SJSA1 (cell line): ENCODE results near the gene CTCFL. TPM values are rescaled to one million over a fixed set of nuclear protein-coding genes. Genes with fewer than 3 reads are reported as not detected.

ENCODE experiments used
- DNase-seq, 2 experiments: peaks; one replicate each; pipeline ENCODE4 v3.0.0-alpha.2; 2015 to 2020; ENCODE audit warnings: low spot score in 2 of 2, low read depth in 1 of 2
- H3K27ac ChIP-seq: fragments of 250-450 bp; sonication (Bioruptor Pico); 2 replicates; pipeline ENCODE4 v1.5.1; 2020; ENCODE audit warnings: mild to moderate bottlenecking, moderate library complexity
- H3K27me3 ChIP-seq: fragments of 250-450 bp; sonication (Bioruptor Pico); replicated peaks from 2 replicates; pipeline ENCODE4 v1.5.1; 2020; ENCODE audit warnings: mild to moderate bottlenecking, moderate library complexity
- H3K36me3 ChIP-seq: fragments of 250-450 bp; sonication (Bioruptor Pico); 2 replicates; pipeline ENCODE4 v1.5.1; 2020; ENCODE audit warnings: mild to moderate bottlenecking
- H3K4me1 ChIP-seq: fragments of 250-450 bp; sonication (Bioruptor Pico); replicated peaks from 2 replicates; pipeline ENCODE4 v1.6.1; 2021; ENCODE audit warnings: mild to moderate bottlenecking
- H3K4me3 ChIP-seq: fragments of 250-450 bp; sonication (Bioruptor Pico); 2 replicates; pipeline ENCODE4 v1.5.1; 2020; ENCODE audit warnings: mild to moderate bottlenecking
- H3K9me3 ChIP-seq: fragments of 250-450 bp; sonication (Bioruptor Pico); replicated peaks from 2 replicates; pipeline ENCODE4 v1.5.1; 2020; ENCODE audit warnings: mild to moderate bottlenecking
- total RNA-seq: library from RNA; depleted of rRNA; stranded (reverse); fragments of >200 nt; shearing (Covaris generic); gene quantifications from 2 replicates; pipeline ENCODE4 v1.2.3, GENCODE V29; 2014

Gene CTCFL
- total RNA-seq, 1 experiment from 2014 or later: not detected

DNA sequence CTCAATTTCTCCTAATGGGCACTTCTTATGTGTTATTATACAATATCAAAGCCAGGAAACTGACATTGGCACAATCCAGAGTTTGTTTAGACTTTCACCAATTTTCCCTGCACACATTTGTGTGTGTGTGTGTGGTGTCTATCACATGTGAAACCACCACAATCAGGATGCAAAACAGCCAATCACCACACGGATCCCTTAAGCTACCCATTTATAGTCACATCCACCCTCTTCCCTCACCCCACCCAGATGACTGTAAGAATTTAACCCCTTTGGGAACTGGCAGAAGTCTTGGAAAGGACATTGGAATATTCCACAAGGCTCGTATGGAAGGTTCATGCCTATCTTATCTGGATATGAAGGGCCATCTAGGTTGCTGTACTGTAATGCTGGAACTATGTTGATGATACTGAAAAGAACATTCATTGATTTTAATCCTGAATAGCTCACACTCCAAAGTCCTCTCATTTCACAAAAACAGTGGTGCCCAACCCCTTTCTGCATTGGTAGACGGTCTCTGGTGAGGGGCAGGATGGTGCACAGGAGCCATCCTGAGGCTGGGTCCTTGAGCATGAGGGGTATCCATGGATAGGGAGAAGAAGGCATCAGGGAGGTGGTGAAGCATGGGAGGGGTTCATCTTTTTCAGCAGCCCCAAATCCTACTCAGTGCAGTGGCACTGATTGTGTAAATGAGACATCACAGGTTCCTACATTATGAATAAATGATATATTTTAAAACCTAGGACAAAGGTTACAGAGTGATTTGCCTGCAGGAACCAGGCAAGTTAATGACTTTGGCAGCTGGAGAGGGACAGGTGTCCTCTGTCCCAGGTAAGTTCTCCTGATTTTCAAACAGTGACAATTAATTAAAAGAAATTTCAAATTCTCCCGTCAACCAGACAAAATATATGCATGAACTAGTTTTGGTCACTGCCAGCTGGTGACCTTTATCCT lies 12.1 kb upstream of the CTCFL start:
- Histone ChIP-seq H3K9me3 (no peaks in the 10 kb centered on the region), H3K4me1 (no peaks in the 10 kb centered on the region), H3K4me3 (no peak overlapping the region), H3K27ac (no peak overlapping the region), H3K36me3 (no peaks in the 10 kb centered on the region), H3K27me3 (peaks cover 17% of the 10 kb centered on the region)
- no peak for DNase-seq

- Histone ChIP-seq H3K36me3 (no peaks in the 10 kb centered on the region), H3K9me3 (no peaks in the 10 kb centered on the region), H3K4me1 (no peaks in the 10 kb centered on the region), H3K27me3 (peaks cover 22% of the 10 kb centered on the region), H3K4me3 (no peak overlapping the region), H3K27ac (no peak overlapping the region)
- DNase-seq: no peak
These were observed 11.3 kb upstream of the CTCFL start for GRCh38 chr20:57536120-57536708.

GRCh38 chr20:57535297-57535696 lies 10.4 kb upstream of the CTCFL start:
- Histone ChIP-seq H3K27me3 (peaks cover 22% of the 10 kb centered on the region), H3K27ac (no peak overlapping the region), H3K36me3 (no peaks in the 10 kb centered on the region), H3K4me1 (no peaks in the 10 kb centered on the region), H3K4me3 (no peak overlapping the region), H3K9me3 (no peaks in the 10 kb centered on the region)
- no peak for DNase-seq

DNA sequence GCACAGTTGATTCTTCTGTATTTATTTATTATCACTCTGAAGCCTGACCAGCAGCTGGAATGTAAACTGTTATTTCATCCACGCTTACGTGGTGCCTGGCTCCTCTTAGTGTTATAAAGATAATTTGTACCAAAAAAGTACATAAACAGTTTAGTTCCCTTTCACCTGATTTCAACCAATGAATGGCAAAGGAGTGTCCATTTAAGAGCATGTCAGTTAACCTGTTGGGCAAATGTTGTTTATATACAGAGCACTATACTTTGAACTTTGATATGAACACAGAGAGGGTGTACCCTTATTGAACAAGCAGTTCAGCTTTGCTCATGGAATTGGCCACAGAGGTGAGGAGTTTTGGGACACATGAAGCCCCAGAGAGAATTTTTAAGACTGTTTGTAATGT lies 7.2 kb upstream of the CTCFL start:
- Histone ChIP-seq H3K4me3 (no peak overlapping the region), H3K27me3 (peaks cover 15% of the 10 kb centered on the region; the same call in 1 of the 2 replicates), H3K9me3 (no peaks in the 10 kb centered on the region), H3K27ac (no peak overlapping the region), H3K4me1 (no peaks in the 10 kb centered on the region), H3K36me3 (no peaks in the 10 kb centered on the region)
- no peak for DNase-seq

DNA sequence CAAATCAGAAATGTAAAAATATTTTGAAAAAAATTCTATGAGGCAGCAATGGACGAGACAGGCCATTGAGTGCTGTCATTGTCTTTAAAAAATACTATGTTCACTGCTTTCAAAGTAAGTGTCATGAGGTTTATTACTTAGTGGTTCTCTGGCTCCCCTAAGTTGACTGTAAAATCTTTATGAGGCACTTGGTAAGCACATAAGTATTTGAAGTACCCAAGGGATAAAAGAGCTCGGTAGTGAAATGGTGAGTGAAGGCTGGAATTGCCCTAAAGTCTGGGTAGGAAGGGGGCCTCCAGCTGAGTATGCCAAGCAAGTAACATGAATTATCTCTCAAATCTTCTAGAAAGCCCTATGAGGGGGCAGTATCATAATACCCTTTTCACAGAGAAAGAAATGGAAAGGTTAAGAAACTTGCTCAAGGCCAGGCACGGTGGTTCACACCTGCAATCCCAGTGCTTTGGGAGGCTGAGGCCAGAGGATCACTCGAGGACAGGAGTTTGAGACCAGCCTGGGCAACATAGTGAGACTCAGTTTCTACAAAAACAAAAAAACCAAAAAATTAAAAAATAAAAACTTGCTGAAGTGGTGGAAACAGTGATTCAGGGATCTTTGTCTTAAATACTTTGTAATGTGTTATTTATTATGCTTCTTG lies 5.5 kb upstream of the CTCFL start:
- Histone ChIP-seq H3K4me1 (no peaks in the 10 kb centered on the region), H3K36me3 (no peaks in the 10 kb centered on the region), H3K27ac (no peak overlapping the region), H3K4me3 (no peak overlapping the region), H3K9me3 (no peaks in the 10 kb centered on the region), H3K27me3 (peaks cover 15% of the 10 kb centered on the region; the same call in 1 of the 2 replicates)
- DNase-seq: no peak

- Histone ChIP-seq H3K9me3 (no peaks in the 10 kb centered on the region), H3K4me1 (no peaks in the 10 kb centered on the region), H3K4me3 (no peak overlapping the region), H3K27me3 (peaks cover 10% of the 10 kb centered on the region; the same call in 1 of the 2 replicates), H3K36me3 (no peaks in the 10 kb centered on the region), H3K27ac (no peak overlapping the region)
- DNase-seq: no peak
These were observed 4.9 kb upstream of the CTCFL start for GRCh38 chr20:57529810-57530209.

GRCh38 chr20:57529160-57529585 lies 4.2 kb upstream of the CTCFL start:
- Histone ChIP-seq H3K27ac (no peak overlapping the region), H3K27me3 (peaks cover 8% of the 10 kb centered on the region; the same call in 1 of the 2 replicates)
- DNase-seq: no peak

DNA sequence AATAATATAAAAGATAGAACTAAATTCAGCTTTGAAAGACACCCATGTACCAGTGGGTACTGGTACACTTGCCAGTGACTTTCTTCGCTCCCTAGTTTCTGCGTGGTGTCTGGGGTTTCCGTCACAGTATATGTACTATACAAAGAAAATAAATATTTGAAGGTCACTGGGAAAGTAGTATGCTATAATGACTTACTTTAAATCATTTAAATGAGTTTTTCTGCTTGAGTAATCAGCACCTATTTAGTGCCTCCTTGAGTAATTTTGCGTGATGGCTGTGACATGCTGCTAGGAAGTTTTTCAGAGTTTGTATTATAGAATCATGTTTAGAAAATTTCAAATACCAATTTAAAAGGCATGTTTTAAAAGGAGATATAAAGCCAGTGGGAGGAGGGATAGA lies 3.2 kb upstream of the CTCFL start:
- no peaks in the 10 kb centered on the region for H3K36me3 ChIP-seq
- H3K4me3 ChIP-seq: no peak overlapping the region
- H3K27ac ChIP-seq: no peak overlapping the region
- H3K9me3 ChIP-seq: no peaks in the 10 kb centered on the region
- peaks cover 8% of the 10 kb centered on the region; the same call in 1 of the 2 replicates for H3K27me3 ChIP-seq
- H3K4me1 ChIP-seq: no peaks in the 10 kb centered on the region
- no peak for DNase-seq

More at GRCh38 chr20:57529160-57529585, 4.2 kb upstream of the CTCFL start:
- H3K4me3 ChIP-seq: no peak overlapping the region
- H3K9me3 ChIP-seq: no peaks in the 10 kb centered on the region
- H3K36me3 ChIP-seq: no peaks in the 10 kb centered on the region
- H3K4me1 ChIP-seq: no peaks in the 10 kb centered on the region

DNA sequence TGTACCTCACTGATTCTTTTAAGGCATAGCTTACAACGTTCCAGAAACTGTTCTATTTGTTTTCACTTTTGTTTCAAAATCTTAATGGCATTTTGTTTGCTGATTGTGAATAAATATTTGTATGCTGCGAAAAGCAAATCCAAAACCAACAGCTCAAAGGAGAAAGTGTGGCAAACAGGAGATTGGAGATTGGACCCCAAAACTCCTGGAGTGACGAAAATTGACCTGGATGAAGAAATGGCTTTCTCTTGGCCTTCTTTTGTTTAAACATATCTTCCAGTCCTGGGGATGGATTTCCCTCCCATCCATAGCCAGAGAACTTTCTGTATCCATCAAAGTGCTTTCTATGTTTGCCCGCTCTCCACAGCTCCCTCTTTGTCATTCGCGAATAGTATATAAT lies 2.8 kb upstream of the CTCFL start:
- H3K9me3 ChIP-seq: no peaks in the 10 kb centered on the region
- H3K27me3 ChIP-seq: peaks cover 9% of the 10 kb centered on the region; the same call in 1 of the 2 replicates
- no peaks in the 10 kb centered on the region for H3K36me3 ChIP-seq
- H3K4me3 ChIP-seq: no peak overlapping the region
- no peak for DNase-seq
- H3K4me1 ChIP-seq: no peaks in the 10 kb centered on the region
- no peak overlapping the region for H3K27ac ChIP-seq

- H3K36me3 ChIP-seq: no peaks in the 10 kb centered on the region
- H3K27me3 ChIP-seq: peaks cover 6% of the 10 kb centered on the region; the same call in 1 of the 2 replicates
- no peaks in the 10 kb centered on the region for H3K4me1 ChIP-seq
- DNase-seq: no peak
- no peak overlapping the region for H3K4me3 ChIP-seq
- H3K27ac ChIP-seq: no peak overlapping the region
- H3K9me3 ChIP-seq: no peaks in the 10 kb centered on the region
These were observed 2.0 kb upstream of the CTCFL start for GRCh38 chr20:57526885-57527460.

DNA sequence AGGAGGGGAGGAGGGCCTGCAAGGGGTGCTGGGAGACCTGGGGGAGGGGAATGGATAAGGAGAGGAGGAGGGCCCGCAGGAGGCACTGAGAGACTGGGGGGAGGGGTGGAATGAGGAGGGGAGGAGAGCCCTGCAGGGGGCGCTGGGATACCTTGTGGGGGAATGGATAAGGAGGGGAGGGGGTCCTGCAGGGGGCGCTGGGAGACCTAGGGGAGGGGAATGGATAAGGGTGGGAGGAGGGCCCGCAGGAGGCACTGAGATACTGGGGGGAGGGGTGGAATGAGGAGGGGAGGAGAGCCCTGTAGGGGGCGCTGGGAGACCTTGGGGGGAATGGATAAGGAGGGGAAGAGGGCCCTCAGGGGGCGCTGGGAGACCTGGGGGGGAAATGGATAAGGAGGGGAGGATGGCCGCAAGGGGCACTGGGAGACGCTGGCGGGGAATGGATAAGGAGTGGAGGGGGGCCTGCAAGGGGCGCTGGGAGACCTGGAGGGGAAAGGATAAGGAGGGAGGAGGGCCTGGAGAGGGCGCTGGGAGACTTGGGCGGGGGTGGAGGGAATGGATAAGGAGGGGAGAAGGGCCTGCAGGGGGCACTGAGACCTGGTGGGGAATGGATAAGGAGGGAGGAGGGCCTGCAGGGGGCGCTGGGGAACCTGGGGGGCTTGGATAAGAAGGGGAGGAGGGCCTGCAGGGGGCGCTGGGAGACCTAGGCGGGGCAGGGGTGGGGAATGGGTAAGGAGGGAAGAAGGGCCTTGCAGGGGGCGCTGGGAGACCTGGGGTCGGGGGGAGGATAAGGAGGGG lies 1.3 kb upstream of the CTCFL start:
- Histone ChIP-seq H3K36me3 (no peaks in the 10 kb centered on the region), H3K27me3 (peaks cover 3% of the 10 kb centered on the region; the same call in 1 of the 2 replicates), H3K27ac (no peak overlapping the region), H3K4me3 (no peak overlapping the region), H3K4me1 (no peaks in the 10 kb centered on the region), H3K9me3 (no peaks in the 10 kb centered on the region)
- DNase-seq: no peak

- no peaks in the 10 kb centered on the region for H3K4me1 ChIP-seq
- H3K36me3 ChIP-seq: no peaks in the 10 kb centered on the region
- no peak for DNase-seq
- no peak overlapping the region for H3K27ac ChIP-seq
- no peak overlapping the region for H3K4me3 ChIP-seq
- H3K27me3 ChIP-seq: peaks cover 7% of the 10 kb centered on the region; the same call in 1 of the 2 replicates
- H3K9me3 ChIP-seq: no peaks in the 10 kb centered on the region
These were observed 567 bp upstream of the CTCFL start for GRCh38 chr20:57525328-57526086.
